Ovary (tissue), 9 donors: ENCODE measurements around the gene CD8B2. TPM values are rescaled to one million over a fixed set of nuclear protein-coding genes. Genes with fewer than 3 reads are reported as not detected.
"Not testable (repeated sequence)": the region's sequence is repeated elsewhere in the genome, so short reads cannot be mapped to it uniquely, and the experiment has no call there.

Source experiments
- DNase-seq, 5 donors: peaks; one replicate each; pipeline ENCODE4 v3.0.0-alpha.2; 2019 to 2020
- H3K27ac ChIP-seq, 2 donors: fragments of 200-600 bp; one replicate each; pipeline versions ENCODE4 v1.5.1 to v1.8.0; 2019 to 2022
- H3K27me3 ChIP-seq: fragments of 200-600 bp; one replicate; pipeline ENCODE4 v1.8.0; 2022
- H3K36me3 ChIP-seq: fragments of 200-600 bp; sonication (generic); one replicate; pipeline ENCODE4 v1.5.1; 2019
- H3K4me1 ChIP-seq: one replicate; pipeline ENCODE4 v1.8.1; 2013; ENCODE audit warnings: mild to moderate bottlenecking, moderate library complexity; ENCODE audit not compliant: insufficient read depth
- H3K4me3 ChIP-seq: fragments of 200-600 bp; sonication (generic); one replicate; pipeline ENCODE4 v1.5.1; 2017
- H3K9me3 ChIP-seq, 2 donors: fragments of 200-600 bp in 1 of 2; sonication (generic) in 1 of 2; one replicate each; pipeline versions ENCODE4 v1.5.1 to v1.8.1; 2013 to 2019; ENCODE audit warnings: mild to moderate bottlenecking in 1 of 2, moderate library complexity in 1 of 2
- EP300 ChIP-seq: sonication (generic); formaldehyde crosslinking; IDR thresholded peaks from one replicate; pipeline ENCODE4 v1.6.1; 2017; ENCODE audit warnings: antibody characterized with exemption
- POLR2A ChIP-seq: fragments of 450-650 bp; IDR thresholded peaks from one replicate; pipeline ENCODE4 v1.6.1; 2017; ENCODE audit warnings: antibody characterized with exemption, mild to moderate bottlenecking, moderate library complexity
- WGBS, 3 donors: extraction: QIAGEN DNeasy Blood & Tissue Kit in 1 of 3; methylation state at CpG; one replicate each; pipeline versions ENCODE4 v1.1.5 to v1.1.7; 2013 to 2017; 5-methylcytosine and 5-hydroxymethylcytosine counted together
- intact Hi-C, 4 donors: fragments of 100-400 bp; cut with DNase I; formaldehyde crosslinking; loops; one replicate each; pipeline versions ENCODE4 v1.11.0 to v1.15.1; 2022 to 2023
- polyA plus RNA-seq, 2 donors: library from polyadenylated mRNA; stranded (reverse); fragments of 200-250 nt in 1 of 2; fragments of 350-450 nt in 1 of 2; fragmentation: Illumina TruSeq in 1 of 2; extraction: RNeasy Lipid Tissue Mini Kit (QIAGEN cat#74804) in 1 of 2; gene quantifications; one replicate each; pipeline ENCODE4 v1.2.3, GENCODE V29; 2013 to 2014
- total RNA-seq, 7 donors: library from RNA; depleted of rRNA in 2 of 7; stranded (reverse); fragments of >200 nt in 2 of 7; fragmentation: NEBNext Ultra II Directional in 3 of 7; extraction: Animal tissue kit (Norgen Biotek cat#: 25700) in 3 of 7; gene quantifications; one replicate each; pipeline versions ENCODE4 v1.1.0 to v1.2.4, GENCODE V29; 2016 to 2023
- TF ChIP-seq, protein P1 (sequence below), 3 donors: fragments of 450-650 bp in 2 of 3; fragments of 200-600 bp in 1 of 3; IDR thresholded peaks; one replicate each; pipeline versions ENCODE4 v1.5.1 to v1.8.0; 2016 to 2022; ENCODE audit warnings: antibody characterized with exemption in 3 of 3, mild to moderate bottlenecking in 1 of 3
- donor health status: DM: no; HTN: no; CAD: no; lungs with moderate emphysema.
- donor health status: DM: no; HTN: no; CAD: no.
- donor health status: Bipolar disorder and iron deficiency.
- donor health status: DM: yes; HTN: yes; CAD: no.
- donor health status: DM: no; HTN: no; CAD: no.
- donor health status: DM: yes; HTN: yes; CAD: no.

CD8B2 gene
- total and polyA plus RNA-seq, 9 donors, result 0.07 TPM; not detected in 8

DNA sequence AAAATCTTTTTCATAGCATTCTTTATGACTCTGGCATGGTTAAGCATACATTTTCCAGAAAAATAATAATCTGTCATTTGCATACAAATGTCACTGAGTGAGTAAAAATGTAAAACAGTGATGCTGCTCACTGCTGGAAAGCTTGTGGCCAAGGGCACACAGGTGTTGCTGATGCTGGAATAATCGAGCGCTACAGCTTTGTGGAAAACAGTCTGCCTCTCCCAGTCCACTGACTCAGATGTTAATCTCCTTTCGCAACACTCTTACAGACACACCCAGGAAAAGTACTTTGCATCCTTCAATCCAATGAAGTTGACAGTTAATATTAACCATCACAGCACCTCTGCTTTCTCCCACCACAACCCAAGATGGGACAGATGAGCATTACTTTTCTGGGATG lies 27.7 kb downstream of the CD8B2 start:
- DNase-seq, H3K27me3 ChIP-seq, H3K4me1 ChIP-seq, H3K4me3 ChIP-seq, H3K9me3 ChIP-seq, intact Hi-C loops, H3K27ac ChIP-seq, H3K36me3 ChIP-seq: not testable (repeated sequence)
- WGBS, 3 donors, result 74 to 93% (median 85%) methylated on average over 3 of the region's 3 CpGs

DNA sequence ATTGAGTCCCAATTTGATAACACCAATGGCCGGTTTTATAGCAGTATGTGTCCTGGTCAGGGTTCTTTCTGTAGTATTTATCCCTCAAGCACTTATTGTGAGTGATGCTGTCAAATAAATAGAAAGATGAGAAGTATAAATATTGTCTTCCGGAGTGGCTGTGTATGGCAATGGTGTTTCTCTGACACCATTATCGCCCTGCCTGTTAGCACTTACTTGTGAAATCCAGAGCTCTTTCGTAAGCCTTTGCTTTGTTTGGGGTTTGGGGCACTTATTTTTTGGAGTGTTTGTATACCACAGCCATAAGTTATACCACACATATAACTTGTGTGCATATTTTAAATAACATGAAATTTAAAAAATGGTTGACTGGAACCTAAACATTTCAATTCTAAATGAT lies 29.3 kb downstream of the CD8B2 start:
- WGBS, 3 donors, result 70 to 89% (median 73%) methylated on average over 4 of the region's 4 CpGs
- Histone ChIP-seq H3K4me3 (no peak overlapping the region), H3K4me1 (no peaks in the 10 kb centered on the region), H3K36me3 (no peaks in the 10 kb centered on the region), H3K27ac (no peak overlapping the region), H3K9me3 (no peaks in the 10 kb centered on the region), H3K27me3 (no peaks in the 10 kb centered on the region)
- intact Hi-C loops, result no loop called here
- TF ChIP-seq EP300 (no peak), POLR2A (no peak)
- TF ChIP-seq, protein P1, sequence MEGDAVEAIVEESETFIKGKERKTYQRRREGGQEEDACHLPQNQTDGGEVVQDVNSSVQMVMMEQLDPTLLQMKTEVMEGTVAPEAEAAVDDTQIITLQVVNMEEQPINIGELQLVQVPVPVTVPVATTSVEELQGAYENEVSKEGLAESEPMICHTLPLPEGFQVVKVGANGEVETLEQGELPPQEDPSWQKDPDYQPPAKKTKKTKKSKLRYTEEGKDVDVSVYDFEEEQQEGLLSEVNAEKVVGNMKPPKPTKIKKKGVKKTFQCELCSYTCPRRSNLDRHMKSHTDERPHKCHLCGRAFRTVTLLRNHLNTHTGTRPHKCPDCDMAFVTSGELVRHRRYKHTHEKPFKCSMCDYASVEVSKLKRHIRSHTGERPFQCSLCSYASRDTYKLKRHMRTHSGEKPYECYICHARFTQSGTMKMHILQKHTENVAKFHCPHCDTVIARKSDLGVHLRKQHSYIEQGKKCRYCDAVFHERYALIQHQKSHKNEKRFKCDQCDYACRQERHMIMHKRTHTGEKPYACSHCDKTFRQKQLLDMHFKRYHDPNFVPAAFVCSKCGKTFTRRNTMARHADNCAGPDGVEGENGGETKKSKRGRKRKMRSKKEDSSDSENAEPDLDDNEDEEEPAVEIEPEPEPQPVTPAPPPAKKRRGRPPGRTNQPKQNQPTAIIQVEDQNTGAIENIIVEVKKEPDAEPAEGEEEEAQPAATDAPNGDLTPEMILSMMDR (IDR thresholded peaks at IDR 0.05), result no peak
- DNase-seq, result no peak

DNA sequence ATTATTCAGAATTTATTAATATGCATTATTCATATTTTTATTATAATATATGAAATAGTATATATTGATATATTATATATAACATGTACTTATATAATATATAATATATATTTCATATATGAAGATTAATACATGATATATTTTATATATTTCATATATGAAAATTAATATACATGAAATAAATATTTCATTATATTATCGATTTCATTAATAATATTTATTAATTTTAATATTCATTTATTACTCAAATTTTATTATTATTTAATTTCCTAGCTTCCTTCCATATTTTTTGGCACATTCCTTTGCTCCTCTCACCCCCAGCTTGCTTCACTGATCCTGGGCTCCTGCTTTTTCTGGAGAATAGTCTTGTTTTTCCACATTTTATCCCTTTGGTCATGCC lies 29.7 kb downstream of the CD8B2 start:
- WGBS, 3 donors, result 89 to 95% (median 95%) methylated on average over 1 of the region's 1 CpG
- DNase-seq, result no peak
- Histone ChIP-seq H3K27me3 (no peaks in the 10 kb centered on the region), H3K4me3 (no peak overlapping the region), H3K4me1 (no peaks in the 10 kb centered on the region), H3K9me3 (no peaks in the 10 kb centered on the region), H3K27ac (no peak overlapping the region), H3K36me3 (no peaks in the 10 kb centered on the region)
- TF ChIP-seq POLR2A, result no peak
- TF ChIP-seq, protein P1 (IDR thresholded peaks at IDR 0.05), result no peak
- no peak for TF ChIP-seq EP300
- intact Hi-C loops, result no loop called here

DNA sequence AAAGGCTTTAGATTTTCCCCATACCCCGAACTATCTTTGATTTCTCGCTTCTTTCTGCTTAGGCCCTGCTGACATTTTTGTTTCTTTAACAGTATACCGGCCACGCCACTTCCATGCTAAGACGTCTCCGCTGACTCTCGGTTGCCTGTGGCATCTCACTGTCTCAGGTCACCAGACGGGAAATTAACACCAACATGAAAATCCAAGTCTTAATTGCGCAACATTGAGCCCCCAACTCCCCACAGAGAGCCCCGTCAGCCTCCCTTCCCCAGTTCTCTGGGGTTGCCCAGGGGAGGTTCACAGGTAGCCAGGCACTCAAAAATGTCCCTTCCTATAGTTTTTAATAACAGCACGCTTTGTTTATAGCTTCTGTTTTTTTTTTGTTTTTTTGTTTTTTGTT lies 30.2 kb downstream of the CD8B2 start:
- intact Hi-C loops, result no loop called here
- H3K4me3 ChIP-seq, result no peak overlapping the region
- H3K4me1 ChIP-seq, result no peaks in the 10 kb centered on the region
- no peak for DNase-seq
- H3K9me3 ChIP-seq, result no peaks in the 10 kb centered on the region
- 94 to 96% (median 95%) methylated on average over 11 of the region's 11 CpGs for WGBS, 3 donors
- no peaks in the 10 kb centered on the region for H3K36me3 ChIP-seq
- no peaks in the 10 kb centered on the region for H3K27me3 ChIP-seq
- H3K27ac ChIP-seq, result no peak overlapping the region
- TF ChIP-seq EP300, result no peak
- TF ChIP-seq POLR2A, result no peak
- TF ChIP-seq, protein P1 (IDR thresholded peaks at IDR 0.05), result no peak

DNA sequence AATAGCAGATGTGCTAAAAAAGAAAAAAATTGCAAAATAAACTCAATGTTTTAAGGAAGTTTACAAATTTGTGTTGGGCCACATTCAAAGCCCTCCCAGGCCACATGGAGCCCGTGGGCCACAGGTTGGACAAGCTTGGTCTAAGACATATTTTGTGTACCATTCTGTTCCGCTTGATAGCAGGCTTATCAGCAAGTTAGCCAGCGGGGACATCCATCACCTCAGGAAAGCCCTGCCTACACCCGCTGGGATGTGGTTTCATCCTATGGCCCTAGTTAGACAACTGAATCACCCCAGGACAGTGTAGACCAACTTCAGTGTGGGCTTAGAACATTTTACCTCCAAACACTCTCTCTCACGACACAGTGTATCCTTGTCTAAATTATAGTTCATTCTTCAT lies 32.6 kb downstream of the CD8B2 start:
- no peak overlapping the region for H3K4me3 ChIP-seq
- no peak overlapping the region for H3K27ac ChIP-seq
- DNase-seq, result no peak
- TF ChIP-seq, protein P1 (IDR thresholded peaks at IDR 0.05), result no peak
- TF ChIP-seq EP300, result no peak
- TF ChIP-seq POLR2A, result no peak
- no peaks in the 10 kb centered on the region for H3K9me3 ChIP-seq
- intact Hi-C loops, result no loop called here
- no peaks in the 10 kb centered on the region for H3K36me3 ChIP-seq
- H3K4me1 ChIP-seq, result no peaks in the 10 kb centered on the region
- H3K27me3 ChIP-seq, result no peaks in the 10 kb centered on the region
- 76 to 78% (median 76%) methylated on average over 5 of the region's 5 CpGs for WGBS, 3 donors
